Middle frontal gyrus (tissue), 1 donor: ENCODE data around the gene MID1.

Experiments used
- DNase-seq: peaks from one replicate; pipeline ENCODE4 v3.0.0-alpha.2; 2015; ENCODE audit warnings: low spot score; ENCODE audit errors: extremely low spot score

Gene MID1

DNA sequence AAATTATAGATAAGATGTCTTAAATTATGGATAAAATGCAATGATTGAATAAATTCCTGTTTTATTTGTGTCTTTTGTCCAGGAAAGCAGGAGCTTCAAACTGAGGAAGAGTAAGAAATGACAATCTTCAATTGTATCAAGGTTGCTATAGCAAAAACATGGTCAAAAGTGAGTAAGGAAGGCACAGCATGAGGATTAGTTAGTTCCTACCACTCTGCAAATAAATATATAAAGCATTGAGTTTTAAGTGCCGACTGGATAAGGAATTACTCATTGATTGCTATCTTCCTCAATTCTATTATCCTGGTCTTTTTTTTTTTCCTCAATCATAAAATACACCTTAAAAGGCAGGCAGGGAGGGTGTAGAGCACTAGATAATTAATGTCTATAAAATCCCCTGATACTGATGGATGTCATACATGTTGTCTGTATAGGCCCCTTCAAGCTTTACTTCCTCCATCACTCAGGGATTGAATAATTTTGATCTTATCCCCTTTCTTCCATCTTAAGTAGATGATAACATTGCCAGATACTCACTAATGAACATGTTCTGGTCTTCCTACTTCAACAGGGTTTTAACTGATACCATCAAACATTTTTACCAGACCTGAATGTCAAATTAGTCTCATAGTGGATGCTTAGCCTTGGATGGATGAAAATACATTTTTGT, 86.6 kb downstream of the MID1 start:
- DNase-seq: no peak

- DNase-seq: no peak
Observed at GRCh38 chrX:10531927-10532326, 88.5 kb downstream of the MID1 start.

GRCh38 chrX:10529344-10529743, 91.0 kb downstream of the MID1 start:
- no peak for DNase-seq

GRCh38 chrX:10526451-10526850, 93.9 kb downstream of the MID1 start:
- DNase-seq: no peak

DNA sequence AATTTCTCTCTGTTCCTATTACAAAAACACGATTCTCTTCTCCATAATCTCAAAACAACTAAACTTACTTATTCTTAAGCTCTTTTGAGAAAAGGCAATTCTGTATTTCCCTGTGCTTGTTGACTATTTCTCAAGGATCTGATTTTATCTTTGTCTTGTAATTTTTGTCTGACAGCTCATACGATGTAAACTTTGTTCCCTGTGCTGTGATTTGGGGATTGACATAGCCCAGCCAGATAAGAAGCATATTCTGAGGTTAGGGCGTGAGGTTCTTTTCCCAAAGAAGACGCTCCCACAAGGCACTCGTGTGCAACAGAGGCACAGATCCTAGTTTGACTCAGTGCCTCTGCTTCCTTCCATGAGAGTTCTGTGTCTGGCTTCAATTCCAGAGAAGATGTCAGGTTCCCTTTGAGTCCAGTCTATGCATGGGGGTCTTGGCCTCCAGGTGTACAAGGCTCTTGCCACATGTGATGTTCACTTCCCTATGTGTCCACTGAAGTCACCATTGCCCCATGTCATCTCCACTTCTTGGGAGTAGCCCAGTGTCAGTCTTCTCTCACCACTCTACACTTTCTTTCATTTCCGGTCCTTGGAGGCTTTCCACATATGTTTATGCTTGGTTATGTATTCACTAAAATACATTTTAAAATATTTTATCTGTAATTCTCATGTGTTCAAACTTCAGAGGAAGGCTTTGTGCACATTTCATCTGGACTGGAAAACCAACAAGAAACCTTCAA, 94.8 kb downstream of the MID1 start:
- DNase-seq: no peak

DNA sequence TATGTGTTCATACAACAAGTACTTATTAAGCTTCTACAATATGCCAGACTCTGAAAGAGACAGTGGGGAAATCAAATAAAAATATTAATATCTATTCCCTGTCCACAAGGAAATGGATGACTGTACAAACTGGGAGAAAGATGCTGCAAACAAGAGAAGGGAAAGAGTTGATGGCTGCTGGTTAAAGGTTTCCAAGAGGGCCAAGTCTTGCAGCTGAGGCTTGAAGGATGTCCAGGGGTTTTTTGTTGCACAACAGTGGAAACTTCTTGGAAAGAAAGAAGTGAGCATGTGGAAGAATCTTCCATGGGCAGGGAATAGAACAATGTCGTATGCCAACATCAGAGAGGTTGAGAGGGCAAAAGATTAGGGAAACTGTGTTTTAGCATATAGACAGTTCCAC, 95.8 kb downstream of the MID1 start:
- DNase-seq: no peak

DNA sequence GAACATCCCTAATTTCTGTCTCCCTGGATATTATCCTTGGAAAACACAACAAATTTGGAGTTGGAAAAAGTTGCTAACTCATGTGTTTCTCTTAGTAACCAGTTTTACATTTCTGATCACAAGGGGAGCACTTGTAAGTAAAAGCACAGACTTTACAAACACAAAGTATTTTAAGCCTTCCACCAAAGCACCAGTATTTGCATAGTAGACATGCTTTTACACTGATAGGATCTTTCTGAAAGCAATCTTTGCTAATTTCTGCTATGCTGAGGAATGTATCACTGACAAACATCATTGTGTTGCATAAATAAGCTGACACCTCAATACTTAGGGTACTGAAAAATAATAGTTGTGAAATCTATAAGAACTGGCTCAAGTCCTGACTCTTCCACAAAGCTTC, 100.6 kb downstream of the MID1 start:
- no peak for DNase-seq

- no peak for DNase-seq
Observed at GRCh38 chrX:10519278-10519677, 101.1 kb downstream of the MID1 start.

DNA sequence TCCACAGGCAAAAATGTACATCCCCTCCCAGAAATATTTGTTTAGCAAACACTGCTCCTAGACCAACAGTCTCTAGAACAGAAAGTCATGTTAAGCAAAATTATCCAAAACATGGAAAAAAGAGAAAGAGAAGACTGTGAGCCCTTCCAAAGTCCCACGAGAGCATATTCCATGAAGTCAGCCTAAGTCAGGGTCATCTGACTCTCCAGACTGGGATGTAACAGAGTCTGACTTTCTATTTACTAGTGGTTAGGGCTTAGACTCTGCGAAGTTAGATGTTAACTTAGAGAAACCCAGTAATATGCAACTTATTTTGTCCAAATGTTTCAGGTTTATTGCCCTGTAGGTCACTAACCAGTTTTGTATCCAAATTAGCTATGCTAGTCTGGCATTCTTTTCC, 102.3 kb downstream of the MID1 start:
- DNase-seq: no peak

GRCh38 chrX:10516781-10517322, 103.5 kb downstream of the MID1 start:
- DNase-seq: no peak

- no peak for DNase-seq
Observed at GRCh38 chrX:10514891-10515290, 105.5 kb downstream of the MID1 start.

GRCh38 chrX:10513974-10514373, 106.4 kb downstream of the MID1 start:
- no peak for DNase-seq

DNA sequence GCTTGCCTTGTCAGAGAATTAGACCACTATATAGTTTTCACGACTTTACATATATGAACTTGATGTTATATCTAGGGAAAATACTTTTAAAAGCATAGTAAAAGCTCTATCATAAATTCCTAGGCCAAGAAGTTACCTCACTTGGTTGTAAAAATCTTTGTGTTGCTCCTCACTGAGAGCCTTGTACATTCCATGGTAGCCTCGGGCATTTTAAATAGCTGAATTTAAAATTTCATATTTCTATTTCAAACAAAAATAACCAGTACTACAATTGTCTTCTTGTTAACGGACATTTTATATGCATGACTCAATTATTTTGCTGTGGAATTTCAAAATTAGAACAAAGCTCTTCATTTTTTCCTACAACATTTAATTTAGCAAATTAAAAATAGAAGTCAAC, 107.6 kb downstream of the MID1 start:
- no peak for DNase-seq

DNA sequence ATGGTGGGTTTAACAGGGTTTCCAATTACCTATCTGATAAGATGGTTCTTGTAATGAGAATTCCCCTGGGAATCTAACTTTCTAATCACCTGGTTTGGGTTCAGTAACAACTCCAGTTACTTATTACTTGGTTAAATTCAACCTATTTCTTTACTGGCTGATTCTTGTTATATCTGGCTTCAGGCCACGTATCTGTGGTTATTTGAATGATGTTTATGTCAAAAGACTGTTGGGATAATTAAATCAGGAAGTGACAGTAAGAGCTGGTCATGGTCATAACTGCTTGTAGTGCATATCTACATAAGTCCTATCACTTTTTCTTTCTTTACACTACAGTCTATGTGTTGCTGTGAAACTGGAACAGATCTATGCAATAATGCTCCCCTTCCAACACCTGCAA, 108.1 kb downstream of the MID1 start:
- DNase-seq: no peak

GRCh38 chrX:10509397-10509796, 111.0 kb downstream of the MID1 start:
- no peak for DNase-seq

DNA sequence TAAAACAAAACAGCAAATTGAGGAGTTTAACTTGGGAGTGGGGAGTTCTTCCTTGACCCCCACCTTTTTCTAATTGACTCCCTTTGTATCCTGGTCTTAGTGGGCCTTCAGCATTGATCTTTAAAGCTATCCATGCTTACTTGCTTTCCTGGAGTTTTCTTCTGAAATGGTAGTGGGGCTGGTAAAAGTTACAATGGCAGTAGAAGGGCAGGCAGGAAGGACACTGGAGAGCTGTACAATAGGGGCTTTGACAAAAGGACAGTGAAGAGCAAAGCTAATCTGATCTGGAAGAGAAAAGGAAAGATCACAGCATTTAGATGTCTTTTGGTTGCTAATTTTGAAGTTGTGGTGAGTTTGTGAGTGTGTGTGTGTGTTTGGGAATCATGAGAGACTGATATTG, 111.5 kb downstream of the MID1 start:
- no peak for DNase-seq

- DNase-seq: no peak
Observed at GRCh38 chrX:10507876-10508275, 112.5 kb downstream of the MID1 start.

DNA sequence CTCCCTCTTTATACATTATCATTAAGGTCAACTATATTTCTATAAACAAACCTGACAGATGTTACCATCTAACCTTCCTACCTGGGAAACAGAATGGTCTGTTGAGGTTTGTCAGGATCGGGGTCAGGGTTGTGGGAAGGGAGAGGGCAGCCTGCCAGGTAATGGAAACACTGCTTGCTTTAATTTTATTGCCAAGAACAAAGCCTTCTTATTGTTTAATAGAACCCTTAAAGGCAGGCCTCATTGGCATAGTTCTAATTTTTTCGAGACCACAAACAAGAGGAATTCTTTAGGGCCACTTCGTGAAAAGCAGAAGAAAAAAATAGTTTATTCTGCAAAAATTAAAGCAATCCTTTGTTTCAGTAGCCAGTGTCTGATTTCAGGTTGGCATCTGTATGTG, 113.2 kb downstream of the MID1 start:
- DNase-seq: no peak

GRCh38 chrX:10506781-10507180, 113.6 kb downstream of the MID1 start:
- DNase-seq: no peak

DNA sequence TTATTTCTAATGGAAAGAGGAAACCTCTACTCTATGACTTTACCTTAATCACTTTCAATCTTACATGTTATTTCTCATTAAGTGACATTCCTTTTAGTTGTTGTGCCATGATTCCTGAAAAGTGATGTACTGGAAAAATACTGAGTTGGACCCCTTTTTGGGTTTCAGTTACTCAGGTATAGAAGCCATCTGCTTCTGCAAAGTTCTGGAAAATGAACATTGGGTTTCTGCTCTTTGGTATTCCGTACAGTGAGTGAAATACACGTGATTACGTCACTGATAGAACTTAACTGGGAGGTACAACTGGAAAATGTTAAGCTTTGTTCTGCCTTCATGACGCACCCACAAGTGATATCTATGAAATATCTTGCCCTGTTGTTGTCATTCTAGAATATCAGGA, 114.7 kb downstream of the MID1 start:
- DNase-seq: no peak

DNA sequence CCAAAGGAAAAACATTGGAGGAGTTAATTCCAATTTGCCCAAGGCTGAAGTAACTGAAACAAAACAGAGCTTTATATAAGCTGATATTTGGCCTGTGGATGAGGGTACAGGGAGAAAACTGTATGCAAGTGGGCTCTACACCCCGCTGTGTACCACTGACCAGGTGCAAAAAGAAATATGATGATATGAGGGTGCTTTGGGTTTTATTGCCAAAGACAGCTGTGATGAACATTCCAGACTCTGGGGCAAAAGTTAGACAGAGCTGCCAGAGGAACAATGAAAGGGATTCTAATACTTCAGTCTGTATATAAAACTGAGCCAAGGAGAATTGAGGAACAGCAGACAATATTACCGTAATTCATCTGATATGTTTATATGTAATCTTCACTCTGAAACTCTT, 117.4 kb downstream of the MID1 start:
- no peak for DNase-seq

DNA sequence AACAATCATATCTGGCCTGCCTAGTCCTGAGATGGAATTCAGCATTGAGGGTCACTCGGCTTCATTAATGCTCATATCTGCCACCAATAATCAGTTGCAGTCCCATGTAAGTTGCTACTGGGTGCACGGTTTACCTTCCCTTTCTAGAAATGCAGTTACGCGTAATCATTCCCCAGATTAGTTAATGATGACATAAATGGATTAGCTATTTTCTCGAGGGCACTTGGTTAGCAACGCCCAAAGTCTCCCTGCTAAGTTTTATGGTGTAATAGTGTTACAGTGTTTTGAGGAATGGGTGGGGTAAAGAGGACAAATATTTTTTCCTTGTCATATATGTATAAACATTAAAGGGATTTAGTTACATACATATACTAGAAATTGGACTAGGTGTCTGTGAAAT, 118.8 kb downstream of the MID1 start:
- no peak for DNase-seq
